IPS DF 6.9 (cell line): Measurements from ENCODE around the gene SPTBN1.

Experiments
- DNase-seq: peaks from one replicate; pipeline ENCODE4 v3.0.0-alpha.2; 2013; ENCODE audit warnings: low read depth, low spot score
- H3K27ac ChIP-seq: one replicate; pipeline ENCODE4 v1.5.1; 2013; ENCODE audit warnings: low read length, control low read depth
- H3K27me3 ChIP-seq: 2 replicates; pipeline ENCODE4 v1.6.1; 2013; ENCODE audit warnings: mild to moderate bottlenecking, low read length; ENCODE audit not compliant: control insufficient read depth, insufficient read depth
- H3K36me3 ChIP-seq: 2 replicates; pipeline ENCODE4 v1.6.1; 2013; ENCODE audit warnings: low read length; ENCODE audit not compliant: control insufficient read depth, insufficient read depth
- H3K4me1 ChIP-seq: 2 replicates; pipeline ENCODE4 v1.6.1; 2013; ENCODE audit warnings: low read length; ENCODE audit not compliant: control insufficient read depth, insufficient read depth
- H3K4me3 ChIP-seq: 2 replicates; pipeline ENCODE4 v1.5.1; 2013; ENCODE audit warnings: mild to moderate bottlenecking, low read length
- H3K9me3 ChIP-seq: 2 replicates; pipeline ENCODE4 v1.6.1; 2013; ENCODE audit warnings: low read length, inconsistent platforms; ENCODE audit not compliant: control insufficient read depth, insufficient read depth
- WGBS: extraction: QIAGEN DNeasy Blood & Tissue Kit; methylation state at CpG from one replicate; pipeline ENCODE4 v1.1.7; 2013; ENCODE audit warnings: mixed read lengths, missing lambda C conversion rate; ENCODE audit not compliant: insufficient read length, insufficient coverage; 5-methylcytosine and 5-hydroxymethylcytosine counted together

Gene SPTBN1

DNA sequence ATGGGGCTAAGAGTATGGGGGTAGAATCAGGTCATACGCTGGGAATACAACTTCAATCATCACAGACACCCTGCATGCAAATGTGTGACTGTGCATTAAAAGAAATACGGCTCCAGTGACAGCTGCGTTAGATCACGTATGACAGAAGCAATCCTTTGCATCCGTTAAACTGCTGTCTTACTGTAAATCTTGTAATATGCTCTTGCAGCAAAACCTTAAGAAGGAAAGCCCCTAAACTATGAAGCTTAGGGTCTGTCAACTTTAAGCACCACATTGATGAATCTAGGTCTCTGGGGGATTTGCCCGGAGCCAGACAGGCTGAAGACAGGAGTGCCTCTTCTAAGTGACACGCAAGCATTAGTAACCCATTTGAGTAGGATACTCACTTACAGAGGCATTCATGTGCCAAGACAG is 182.7 kb downstream of the SPTBN1 start:
- no peaks in the 10 kb centered on the region for H3K9me3 ChIP-seq
- no peak for DNase-seq
- no peaks in the 10 kb centered on the region for H3K27me3 ChIP-seq
- H3K36me3 ChIP-seq = peaks cover 14% of the 10 kb centered on the region; the same call in 1 of the 2 replicates
- no peak overlapping the region for H3K27ac ChIP-seq
- H3K4me1 ChIP-seq = no peaks in the 10 kb centered on the region
- no CpG with 5 or more reads among the region's 7 CpGs for WGBS
- no peak overlapping the region for H3K4me3 ChIP-seq

DNA sequence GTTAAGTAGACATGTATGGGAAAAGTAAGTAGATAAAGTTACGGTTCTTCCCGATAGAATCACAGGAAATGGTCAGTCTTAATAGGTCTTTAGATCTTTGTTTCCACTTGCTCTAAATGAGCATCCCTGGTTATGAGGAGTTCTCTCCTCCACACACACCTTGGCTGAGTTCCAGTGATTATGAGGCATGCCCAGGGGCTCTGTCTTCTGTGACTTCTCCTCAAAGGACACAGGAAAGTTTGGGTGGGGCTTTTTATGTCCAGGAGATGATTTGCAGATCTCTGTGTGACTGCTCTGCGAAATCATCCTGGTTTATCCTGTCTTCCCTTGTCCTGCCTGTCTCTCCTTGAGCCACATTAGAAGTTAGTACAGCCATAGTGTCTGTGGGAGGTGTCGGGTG is 183.5 kb downstream of the SPTBN1 start:
- Histone ChIP-seq H3K9me3 (no peaks in the 10 kb centered on the region), H3K27me3 (no peaks in the 10 kb centered on the region), H3K4me1 (no peaks in the 10 kb centered on the region), H3K27ac (no peak overlapping the region), H3K4me3 (no peak overlapping the region), H3K36me3 (peaks cover 22% of the 10 kb centered on the region; the same call in 1 of the 2 replicates)
- DNase-seq = no peak
- no CpG with 5 or more reads among the region's 4 CpGs for WGBS

DNA sequence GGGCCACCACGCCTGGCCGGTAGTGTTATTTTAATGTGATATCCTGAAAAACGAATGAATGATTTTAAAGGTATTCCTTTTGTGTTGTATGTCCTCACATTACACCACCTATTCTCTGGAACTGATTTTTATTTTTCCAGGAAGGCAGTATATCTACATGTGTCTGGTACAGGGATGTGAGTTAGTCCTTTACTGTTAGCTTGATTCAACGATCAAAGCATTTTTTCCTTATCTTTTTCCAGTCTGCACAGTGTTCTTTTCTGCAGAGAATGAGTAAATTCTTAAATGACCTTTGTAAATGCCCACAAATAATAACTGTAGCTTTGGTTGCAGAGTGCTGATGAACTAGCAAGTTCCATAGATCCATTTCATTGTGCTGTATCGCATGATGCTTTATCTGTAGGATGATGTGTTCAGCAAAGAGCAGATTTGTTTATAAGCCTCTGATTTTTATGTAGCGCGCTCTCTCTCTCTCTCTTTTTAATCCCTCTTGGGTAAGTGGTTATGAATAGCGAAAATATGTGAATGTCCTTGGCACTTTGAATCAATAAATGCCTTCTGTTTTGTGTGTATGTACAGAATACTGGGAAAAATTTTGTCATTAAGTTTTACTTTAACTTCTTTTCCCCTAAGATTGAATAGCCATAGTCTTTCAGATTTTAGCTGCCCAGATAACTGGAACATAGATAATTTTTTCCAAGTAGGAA is 184.9 kb downstream of the SPTBN1 start:
- Histone ChIP-seq H3K36me3 (peaks cover 33% of the 10 kb centered on the region), H3K9me3 (no peaks in the 10 kb centered on the region), H3K4me3 (no peak overlapping the region), H3K27ac (no peak overlapping the region), H3K4me1 (no peaks in the 10 kb centered on the region), H3K27me3 (no peaks in the 10 kb centered on the region)
- DNase-seq = no peak
- no CpG with 5 or more reads among the region's 8 CpGs for WGBS

DNA sequence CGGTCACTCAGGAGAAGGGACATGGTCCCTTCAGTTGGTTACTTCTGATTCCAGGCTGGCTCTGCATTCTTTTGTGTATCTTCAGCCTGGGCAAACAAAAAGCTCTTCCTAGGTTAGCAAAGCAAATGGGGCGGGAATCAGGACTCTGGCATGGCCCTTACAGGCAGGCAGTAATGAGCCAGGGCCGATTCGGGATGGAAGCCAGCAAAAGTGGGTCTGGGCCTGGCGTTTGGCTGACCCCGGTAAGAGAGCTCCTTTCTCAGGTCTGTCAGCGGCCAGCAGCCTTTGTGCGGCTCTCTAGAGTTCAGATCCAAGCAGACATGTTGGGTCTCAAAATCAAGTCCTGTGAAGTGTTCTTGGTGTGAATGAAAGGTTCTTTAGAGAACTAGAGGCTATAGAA is 185.9 kb downstream of the SPTBN1 start:
- Histone ChIP-seq H3K4me3 (no peak overlapping the region), H3K27me3 (no peaks in the 10 kb centered on the region), H3K27ac (no peak overlapping the region), H3K9me3 (no peaks in the 10 kb centered on the region), H3K4me1 (no peaks in the 10 kb centered on the region), H3K36me3 (peaks cover 38% of the 10 kb centered on the region)
- no CpG with 5 or more reads among the region's 8 CpGs for WGBS
- no peak for DNase-seq

GRCh38 chr2:54642677-54643430 is 186.7 kb downstream of the SPTBN1 start:
- no CpG with 5 or more reads among the region's 11 CpGs for WGBS
- H3K36me3 ChIP-seq = peaks cover 43% of the 10 kb centered on the region

GRCh38 chr2:54644236-54644635 is 188.1 kb downstream of the SPTBN1 start:
- Histone ChIP-seq H3K9me3 (no peaks in the 10 kb centered on the region), H3K27ac (no peak overlapping the region), H3K4me3 (no peak overlapping the region), H3K27me3 (no peaks in the 10 kb centered on the region), H3K36me3 (peaks cover 52% of the 10 kb centered on the region), H3K4me1 (no peaks in the 10 kb centered on the region)
- no peak for DNase-seq
- no CpG with 5 or more reads among the region's 4 CpGs for WGBS

More at GRCh38 chr2:54642677-54643430, 186.7 kb downstream of the SPTBN1 start:
- Histone ChIP-seq H3K4me3 (no peak overlapping the region), H3K4me1 (no peaks in the 10 kb centered on the region), H3K27me3 (no peaks in the 10 kb centered on the region), H3K9me3 (no peaks in the 10 kb centered on the region), H3K27ac (no peak overlapping the region)
- no peak for DNase-seq

DNA sequence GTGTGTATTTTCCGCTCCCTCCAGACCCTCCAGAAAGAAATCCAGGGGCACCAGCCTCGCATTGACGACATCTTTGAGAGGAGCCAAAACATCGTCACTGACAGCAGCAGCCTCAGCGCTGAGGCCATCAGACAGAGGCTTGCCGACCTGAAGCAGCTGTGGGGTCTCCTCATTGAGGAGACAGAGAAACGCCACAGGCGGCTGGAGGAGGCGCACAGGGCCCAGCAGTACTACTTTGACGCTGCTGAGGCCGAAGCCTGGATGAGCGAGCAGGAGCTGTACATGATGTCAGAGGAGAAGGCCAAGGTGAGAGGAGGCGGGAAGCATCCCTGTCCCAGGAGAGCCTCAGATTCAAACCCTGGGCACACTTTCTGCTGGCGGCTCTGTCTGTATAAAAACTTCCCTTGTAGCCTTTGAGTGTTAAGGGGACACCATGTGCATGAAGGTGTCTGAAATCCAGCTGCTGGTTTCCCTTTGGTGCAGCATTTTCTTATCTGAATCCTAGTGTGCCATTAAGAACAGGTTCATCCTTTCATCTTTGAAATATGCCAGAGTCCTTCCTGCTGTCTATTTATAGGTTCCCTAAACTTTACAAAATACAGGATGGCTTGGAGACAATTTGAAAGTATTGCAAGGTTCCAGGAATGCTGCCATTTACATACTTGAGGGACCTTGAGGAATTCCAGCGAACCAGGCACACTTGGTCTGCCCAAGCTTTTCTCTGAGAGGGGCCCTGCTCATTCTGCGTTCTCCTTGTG is 190.2 kb downstream of the SPTBN1 start:
- Histone ChIP-seq H3K36me3 (peaks cover 57% of the 10 kb centered on the region), H3K4me1 (no peaks in the 10 kb centered on the region), H3K27me3 (no peaks in the 10 kb centered on the region), H3K9me3 (no peaks in the 10 kb centered on the region), H3K27ac (no peak overlapping the region), H3K4me3 (no peak overlapping the region)
- DNase-seq = no peak
- WGBS = no CpG with 5 or more reads among the region's 16 CpGs

GRCh38 chr2:54648256-54648655 is 192.1 kb downstream of the SPTBN1 start:
- no peak overlapping the region for H3K27ac ChIP-seq
- no peaks in the 10 kb centered on the region for H3K4me1 ChIP-seq
- H3K27me3 ChIP-seq = no peaks in the 10 kb centered on the region
- DNase-seq = no peak
- WGBS = no CpG with 5 or more reads among the region's 3 CpGs
- H3K9me3 ChIP-seq = no peaks in the 10 kb centered on the region
- no peak overlapping the region for H3K4me3 ChIP-seq
- peaks cover 54% of the 10 kb centered on the region for H3K36me3 ChIP-seq

GRCh38 chr2:54649191-54649590 is 193.1 kb downstream of the SPTBN1 start:
- H3K4me1 ChIP-seq = no peaks in the 10 kb centered on the region
- no peak overlapping the region for H3K4me3 ChIP-seq
- no CpG with 5 or more reads among the region's 4 CpGs for WGBS
- no peaks in the 10 kb centered on the region for H3K9me3 ChIP-seq
- no peaks in the 10 kb centered on the region for H3K27me3 ChIP-seq
- H3K36me3 ChIP-seq = peaks cover 53% of the 10 kb centered on the region
- DNase-seq = no peak
- H3K27ac ChIP-seq = no peak overlapping the region

DNA sequence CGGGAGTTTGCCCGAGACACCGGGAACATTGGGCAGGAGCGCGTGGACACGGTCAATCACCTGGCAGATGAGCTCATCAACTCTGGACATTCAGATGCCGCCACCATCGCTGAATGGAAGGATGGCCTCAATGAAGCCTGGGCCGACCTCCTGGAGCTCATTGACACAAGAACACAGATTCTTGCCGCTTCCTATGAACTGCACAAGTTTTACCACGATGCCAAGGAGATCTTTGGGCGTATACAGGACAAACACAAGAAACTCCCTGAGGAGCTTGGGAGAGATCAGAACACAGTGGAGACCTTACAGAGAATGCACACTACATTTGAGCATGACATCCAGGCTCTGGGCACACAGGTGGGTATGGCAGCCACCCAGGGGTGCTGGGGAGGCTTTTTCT is 193.5 kb downstream of the SPTBN1 start:
- Histone ChIP-seq H3K4me3 (no peak overlapping the region), H3K4me1 (no peaks in the 10 kb centered on the region), H3K36me3 (peaks cover 49% of the 10 kb centered on the region), H3K9me3 (no peaks in the 10 kb centered on the region), H3K27ac (no peak overlapping the region), H3K27me3 (no peaks in the 10 kb centered on the region)
- no peak for DNase-seq
- WGBS = no CpG with 5 or more reads among the region's 12 CpGs
